Transverse colon (tissue), 4 donors: ENCODE data around the gene XRN2.

Experiments used
- POLR2AphosphoS5 ChIP-seq, 3 donors: sonication (generic); formaldehyde crosslinking; IDR thresholded peaks; one replicate each; pipeline ENCODE4 v1.6.1; 2016; ENCODE audit warnings: antibody characterized with exemption in 3 of 3
- TF ChIP-seq, protein P1 (sequence below), 5 experiments: fragments of 200-600 bp in 3 of 5; fragments of 450-650 bp in 2 of 5; sonication (generic) in 3 of 5; IDR thresholded peaks; 1 replicate in 2 of 5; 2 replicates in 3 of 5; pipeline ENCODE4 v1.5.1; 2016 to 2017; ENCODE audit warnings: antibody characterized with exemption in 5 of 5, inconsistent platforms in 3 of 5, mild to moderate bottlenecking in 2 of 5, moderate library complexity in 1 of 5

GRCh38 chr20:21380711-21381110, 77.6 kb downstream of the XRN2 start:
- TF ChIP-seq, protein P1, sequence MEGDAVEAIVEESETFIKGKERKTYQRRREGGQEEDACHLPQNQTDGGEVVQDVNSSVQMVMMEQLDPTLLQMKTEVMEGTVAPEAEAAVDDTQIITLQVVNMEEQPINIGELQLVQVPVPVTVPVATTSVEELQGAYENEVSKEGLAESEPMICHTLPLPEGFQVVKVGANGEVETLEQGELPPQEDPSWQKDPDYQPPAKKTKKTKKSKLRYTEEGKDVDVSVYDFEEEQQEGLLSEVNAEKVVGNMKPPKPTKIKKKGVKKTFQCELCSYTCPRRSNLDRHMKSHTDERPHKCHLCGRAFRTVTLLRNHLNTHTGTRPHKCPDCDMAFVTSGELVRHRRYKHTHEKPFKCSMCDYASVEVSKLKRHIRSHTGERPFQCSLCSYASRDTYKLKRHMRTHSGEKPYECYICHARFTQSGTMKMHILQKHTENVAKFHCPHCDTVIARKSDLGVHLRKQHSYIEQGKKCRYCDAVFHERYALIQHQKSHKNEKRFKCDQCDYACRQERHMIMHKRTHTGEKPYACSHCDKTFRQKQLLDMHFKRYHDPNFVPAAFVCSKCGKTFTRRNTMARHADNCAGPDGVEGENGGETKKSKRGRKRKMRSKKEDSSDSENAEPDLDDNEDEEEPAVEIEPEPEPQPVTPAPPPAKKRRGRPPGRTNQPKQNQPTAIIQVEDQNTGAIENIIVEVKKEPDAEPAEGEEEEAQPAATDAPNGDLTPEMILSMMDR (IDR thresholded peaks at IDR 0.05): no peak
- TF ChIP-seq POLR2AphosphoS5 (IDR thresholded peaks at IDR 0.05): no peak
